Activated CD4-positive, alpha-beta T cell treated with anti-CD3 and anti-CD28 coated beads for 24 hours (primary cell): ENCODE results near the gene LALBA.
"Not testable (repeated sequence)": the region's sequence is repeated elsewhere in the genome, so short reads cannot be mapped to it uniquely, and the experiment has no call there.

Experiments used
- DNase-seq, 2 donors: peaks; one replicate each; pipeline ENCODE4 v3.0.0-alpha.2; 2020; ENCODE audit warnings: low read depth in 2 of 2

The LALBA gene

GRCh38 chr12:48527891-48528670, 41.8 kb downstream of the LALBA start:
- DNase-seq = no peak

DNA sequence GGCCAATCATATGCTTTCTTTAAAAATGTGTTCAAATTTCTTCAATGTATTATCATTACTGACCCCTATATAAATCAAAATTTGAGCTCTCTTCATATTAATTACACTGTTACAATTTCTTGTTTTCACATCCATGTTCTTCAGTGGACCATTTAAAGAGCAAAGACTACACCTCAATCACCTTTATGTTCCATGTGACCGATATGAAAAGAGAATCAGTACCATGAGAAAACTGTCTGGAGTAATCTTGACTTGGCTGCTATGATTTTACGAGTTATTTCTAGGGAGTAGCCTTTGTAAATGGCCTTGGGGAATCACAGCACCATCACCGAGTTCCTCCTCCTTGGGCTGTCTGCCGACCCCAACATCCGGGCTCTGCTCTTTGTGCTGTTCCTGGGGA, 44.5 kb downstream of the LALBA start, which contains the start of gene OR8S1:
OR8S1 (plus strand) TSS at position 301 of the 400 bp plus-strand sequence; CDS start at position 301, 0 bp downstream.
- no peak for DNase-seq

DNA sequence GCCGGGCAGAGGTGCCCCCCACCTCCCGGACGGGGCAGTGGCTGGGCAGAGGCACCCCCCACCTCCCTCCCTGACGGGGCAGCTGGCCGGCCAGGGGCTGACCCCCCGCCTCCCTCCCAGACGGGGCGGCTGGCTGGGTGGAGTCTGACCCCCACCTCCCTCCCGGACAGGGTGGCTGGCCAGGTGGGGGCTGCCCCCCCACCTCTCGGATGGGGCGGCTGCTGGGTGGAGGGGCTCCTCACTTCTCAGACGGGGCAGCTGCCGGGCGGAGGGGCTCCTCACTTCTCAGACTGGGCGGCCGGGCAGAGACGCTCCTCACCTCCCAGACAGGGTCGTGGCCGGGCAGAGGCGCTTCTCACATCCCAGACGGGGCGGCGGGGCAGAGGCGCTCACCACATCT, 49.5 kb downstream of the LALBA start:
- DNase-seq = not testable (repeated sequence)
